ENCODE measurements around the gene DDI2. TPM values are rescaled to one million over a fixed set of nuclear protein-coding genes. Genes with fewer than 3 reads are reported as not detected.
A peak's percentile ranks its signal among the peaks of the same experiment; 100 is the strongest.

Gene DDI2
- 5.8 TPM for polyA plus RNA-seq (2013, experiment 1 of 2)
- 5.6 TPM for polyA plus RNA-seq (2013, experiment 2 of 2)

- H3K4me1 ChIP-seq (ENCODE audit: control insufficient read depth, insufficient read depth, low read depth, low read length): peaks cover 5% of the 10 kb centered on the region
- peak within 1 kb of the TSS; percentile 98 for H3K9ac ChIP-seq (ENCODE audit: low read length)
- H3K23ac ChIP-seq (ENCODE audit: low read length in 2 of 2): peak within 1 kb of the TSS; percentile 23 to 51
- H3K4ac ChIP-seq (ENCODE audit: low read depth in 1 of 2, low read length in 2 of 2): peak within 1 kb of the TSS; percentile 69 to 89
- no peaks in the 10 kb centered on the region for H3K79me1 ChIP-seq (replicated peaks; ENCODE audit: low read length, poor library complexity, severe bottlenecking)
- H3K4me3 ChIP-seq (ENCODE audit: insufficient read depth in 1 of 2, low read depth in 1 of 2, low read length in 2 of 2): peak within 1 kb of the TSS; percentile 88 to 94
- H2BK5ac ChIP-seq (ENCODE audit: low read depth, low read length, poor library complexity, severe bottlenecking): peak within 1 kb of the TSS; percentile 86
- H4K91ac ChIP-seq (ENCODE audit: low read length): peak within 1 kb of the TSS; percentile 98
- H3K4me2 ChIP-seq (ENCODE audit: low read length, poor library complexity, severe bottlenecking): peak within 1 kb of the TSS; percentile 83
- peak within 1 kb of the TSS; percentile 97 to 98 for H3K18ac ChIP-seq (ENCODE audit: low read depth in 1 of 2, low read length in 2 of 2)
- H2BK120ac ChIP-seq (ENCODE audit: low read depth, low read length): peak within 1 kb of the TSS; percentile 87
- H2AK5ac ChIP-seq (ENCODE audit: low read length, severe bottlenecking): no peak within 1 kb of the TSS
- DNase-seq: peak; percentile 99
- peak within 1 kb of the TSS; percentile 88 for H3K27ac ChIP-seq (ENCODE audit: low read length, poor library complexity, severe bottlenecking)
- peak within 1 kb of the TSS; percentile 91 for H2BK15ac ChIP-seq (ENCODE audit: low read depth, poor library complexity, severe bottlenecking)
- no peaks in the 10 kb centered on the region for H3K9me3 ChIP-seq (ENCODE audit: control insufficient read depth, low read length)
- H2AFZ ChIP-seq (ENCODE audit: low read depth, low read length): peak within 1 kb of the TSS; percentile 78
- H4K8ac ChIP-seq (ENCODE audit: low read length): peak within 1 kb of the TSS; percentile 79
- H3K27me3 ChIP-seq (ENCODE audit: control insufficient read depth in 1 of 2, insufficient read depth in 1 of 2, low read length in 2 of 2): no peaks in the 10 kb centered on the region
- peak within 1 kb of the TSS in 1 of 2 experiments; percentile 90 for H2BK12ac ChIP-seq (ENCODE audit: low read length in 2 of 2)
- under 1% methylated on average over 47 of the region's 86 CpGs for WGBS
- peak within 1 kb of the TSS in 1 of 2 experiments; percentile 86 for H3K14ac ChIP-seq (ENCODE audit: low read length in 2 of 2)
- peaks cover 0 to 13% of the 10 kb centered on the region in 2 experiments for H3K36me3 ChIP-seq (ENCODE audit: control insufficient read depth in 1 of 2, insufficient read depth in 2 of 2, low read depth in 1 of 2, low read length in 2 of 2)
Observed at GRCh38 chr1:15617173-15618076, at the start of gene DDI2. Gene DDI2 (plus strand): TSS chr1:15617458. CDS start chr1:15617671, 213 bp downstream.

- no peak overlapping the region for H4K91ac ChIP-seq (ENCODE audit: low read length)
- H3K27me3 ChIP-seq (ENCODE audit: control insufficient read depth in 1 of 2, insufficient read depth in 1 of 2, low read length in 2 of 2): no peaks in the 10 kb centered on the region
- H3K18ac ChIP-seq (ENCODE audit: low read depth in 1 of 2, low read length in 2 of 2): no peak overlapping the region
- H3K23ac ChIP-seq (ENCODE audit: low read length in 2 of 2): no peak overlapping the region
- no peak for DNase-seq
- WGBS: 96% methylated on average over 18 of the region's 18 CpGs
- peaks cover 1% of the 10 kb centered on the region for H3K79me1 ChIP-seq (replicated peaks; ENCODE audit: low read length, poor library complexity, severe bottlenecking)
- H2BK15ac ChIP-seq (ENCODE audit: low read depth, poor library complexity, severe bottlenecking): no peak overlapping the region
- H4K8ac ChIP-seq (ENCODE audit: low read length): no peak overlapping the region
- H3K4me2 ChIP-seq (ENCODE audit: low read length, poor library complexity, severe bottlenecking): no peak overlapping the region
- H3K27ac ChIP-seq (ENCODE audit: low read length, poor library complexity, severe bottlenecking): no peak overlapping the region
- no peak overlapping the region for H2AK5ac ChIP-seq (ENCODE audit: low read length, severe bottlenecking)
- H2AFZ ChIP-seq (ENCODE audit: low read depth, low read length): no peak overlapping the region
- no peak overlapping the region for H3K4me3 ChIP-seq (ENCODE audit: insufficient read depth in 1 of 2, low read depth in 1 of 2, low read length in 2 of 2)
- peaks cover 4% of the 10 kb centered on the region for H3K4me1 ChIP-seq (ENCODE audit: control insufficient read depth, insufficient read depth, low read depth, low read length)
- no peak overlapping the region for H2BK5ac ChIP-seq (ENCODE audit: low read depth, low read length, poor library complexity, severe bottlenecking)
- no peak overlapping the region for H2BK120ac ChIP-seq (ENCODE audit: low read depth, low read length)
- no peak overlapping the region for H3K9ac ChIP-seq (ENCODE audit: low read length)
- peaks cover 40 to 78% of the 10 kb centered on the region in 2 experiments for H3K36me3 ChIP-seq (ENCODE audit: control insufficient read depth in 1 of 2, insufficient read depth in 2 of 2, low read depth in 1 of 2, low read length in 2 of 2)
- no peak overlapping the region for H3K14ac ChIP-seq (ENCODE audit: low read length in 2 of 2)
- H3K4ac ChIP-seq (ENCODE audit: low read depth in 1 of 2, low read length in 2 of 2): no peak overlapping the region
- no peaks in the 10 kb centered on the region for H3K9me3 ChIP-seq (ENCODE audit: control insufficient read depth, low read length)
- H2BK12ac ChIP-seq (ENCODE audit: low read length in 2 of 2): no peak overlapping the region
Observed at GRCh38 chr1:15568387-15569073, 48.7 kb upstream of the DDI2 start.

GRCh38 chr1:15570861-15571260 lies 46.4 kb upstream of the DDI2 start:
- no peak overlapping the region for H4K8ac ChIP-seq (ENCODE audit: low read length)
- no peak overlapping the region for H2AK5ac ChIP-seq (ENCODE audit: low read length, severe bottlenecking)
- DNase-seq: no peak
- H3K27me3 ChIP-seq (ENCODE audit: control insufficient read depth in 1 of 2, insufficient read depth in 1 of 2, low read length in 2 of 2): no peaks in the 10 kb centered on the region
- no peak overlapping the region for H3K4me3 ChIP-seq (ENCODE audit: insufficient read depth in 1 of 2, low read depth in 1 of 2, low read length in 2 of 2)
- H3K4ac ChIP-seq (ENCODE audit: low read depth in 1 of 2, low read length in 2 of 2): no peak overlapping the region
- no peak overlapping the region for H3K14ac ChIP-seq (ENCODE audit: low read length in 2 of 2)
- H3K18ac ChIP-seq (ENCODE audit: low read depth in 1 of 2, low read length in 2 of 2): no peak overlapping the region
- H3K9me3 ChIP-seq (ENCODE audit: control insufficient read depth, low read length): no peaks in the 10 kb centered on the region
- H3K4me2 ChIP-seq (ENCODE audit: low read length, poor library complexity, severe bottlenecking): no peak overlapping the region
- peaks cover 4% of the 10 kb centered on the region for H3K4me1 ChIP-seq (ENCODE audit: control insufficient read depth, insufficient read depth, low read depth, low read length)
- no peak overlapping the region for H3K9ac ChIP-seq (ENCODE audit: low read length)
- no peak overlapping the region for H3K27ac ChIP-seq (ENCODE audit: low read length, poor library complexity, severe bottlenecking)
- no peak overlapping the region for H2BK120ac ChIP-seq (ENCODE audit: low read depth, low read length)
- H4K91ac ChIP-seq (ENCODE audit: low read length): no peak overlapping the region
- H3K79me1 ChIP-seq (replicated peaks; ENCODE audit: low read length, poor library complexity, severe bottlenecking): no peaks in the 10 kb centered on the region
- no peak overlapping the region for H3K23ac ChIP-seq (ENCODE audit: low read length in 2 of 2)
- H2BK5ac ChIP-seq (ENCODE audit: low read depth, low read length, poor library complexity, severe bottlenecking): no peak overlapping the region
- WGBS: no CpG with 5 or more reads among the region's 1 CpG
- H3K36me3 ChIP-seq (ENCODE audit: control insufficient read depth in 1 of 2, insufficient read depth in 2 of 2, low read depth in 1 of 2, low read length in 2 of 2): peaks cover 24 to 66% of the 10 kb centered on the region in 2 experiments
- H2BK12ac ChIP-seq (ENCODE audit: low read length in 2 of 2): no peak overlapping the region
- no peak overlapping the region for H2BK15ac ChIP-seq (ENCODE audit: low read depth, poor library complexity, severe bottlenecking)
- H2AFZ ChIP-seq (ENCODE audit: low read depth, low read length): no peak overlapping the region

- H4K91ac ChIP-seq (ENCODE audit: low read length): no peak overlapping the region
- no peak overlapping the region for H2BK5ac ChIP-seq (ENCODE audit: low read depth, low read length, poor library complexity, severe bottlenecking)
- no peak overlapping the region for H3K18ac ChIP-seq (ENCODE audit: low read depth in 1 of 2, low read length in 2 of 2)
- DNase-seq: no peak
- peaks cover 4% of the 10 kb centered on the region for H3K4me1 ChIP-seq (ENCODE audit: control insufficient read depth, insufficient read depth, low read depth, low read length)
- no peak overlapping the region for H2BK12ac ChIP-seq (ENCODE audit: low read length in 2 of 2)
- H2AFZ ChIP-seq (ENCODE audit: low read depth, low read length): no peak overlapping the region
- no peak overlapping the region for H3K27ac ChIP-seq (ENCODE audit: low read length, poor library complexity, severe bottlenecking)
- no peaks in the 10 kb centered on the region for H3K27me3 ChIP-seq (ENCODE audit: control insufficient read depth in 1 of 2, insufficient read depth in 1 of 2, low read length in 2 of 2)
- H3K4me3 ChIP-seq (ENCODE audit: insufficient read depth in 1 of 2, low read depth in 1 of 2, low read length in 2 of 2): no peak overlapping the region
- no peak overlapping the region for H3K14ac ChIP-seq (ENCODE audit: low read length in 2 of 2)
- no peak overlapping the region for H4K8ac ChIP-seq (ENCODE audit: low read length)
- no peak overlapping the region for H3K9ac ChIP-seq (ENCODE audit: low read length)
- no peaks in the 10 kb centered on the region for H3K79me1 ChIP-seq (replicated peaks; ENCODE audit: low read length, poor library complexity, severe bottlenecking)
- H2BK120ac ChIP-seq (ENCODE audit: low read depth, low read length): no peak overlapping the region
- no peak overlapping the region for H2BK15ac ChIP-seq (ENCODE audit: low read depth, poor library complexity, severe bottlenecking)
- H3K36me3 ChIP-seq (ENCODE audit: control insufficient read depth in 1 of 2, insufficient read depth in 2 of 2, low read depth in 1 of 2, low read length in 2 of 2): peaks cover 20 to 62% of the 10 kb centered on the region in 2 experiments
- no peaks in the 10 kb centered on the region for H3K9me3 ChIP-seq (ENCODE audit: control insufficient read depth, low read length)
- no peak overlapping the region for H2AK5ac ChIP-seq (ENCODE audit: low read length, severe bottlenecking)
- no peak overlapping the region for H3K4ac ChIP-seq (ENCODE audit: low read depth in 1 of 2, low read length in 2 of 2)
- H3K4me2 ChIP-seq (ENCODE audit: low read length, poor library complexity, severe bottlenecking): no peak overlapping the region
- no peak overlapping the region for H3K23ac ChIP-seq (ENCODE audit: low read length in 2 of 2)
Observed at GRCh38 chr1:15571266-15571665, 46.0 kb upstream of the DDI2 start.

Measured in mesenchymal stem cell (in vitro differentiated cells and primary cell).